ENCODE measurements around the gene ABCA2. TPM values are rescaled to one million over a fixed set of nuclear protein-coding genes. Genes with fewer than 3 reads are reported as not detected.

ABCA2 gene
- total and polyA plus RNA-seq, 2 donors from 2014 or later = 39.2 to 72.1 TPM

GRCh38 chr9:136958473-136958872 is 69.6 kb downstream of the ABCA2 start:
- intact Hi-C loops (cut with DNase I) = loop anchor here (10.0 kb wide), 1 partner anchor 66 kb away; the partner anchor contains the start of gene ABCA2

GRCh38 chr9:136957901-136958300 is 70.1 kb downstream of the ABCA2 start:
- Histone ChIP-seq H3K9me3 (ENCODE audit: control insufficient read depth in 2 of 3, insufficient read depth in 1 of 3, low read length in 3 of 3) (no peaks in the 10 kb centered on the region), H3K4me1 (ENCODE audit: control insufficient read depth in 2 of 3, insufficient read depth in 2 of 3, low read depth in 1 of 3, low read length in 3 of 3) (no peaks in the 10 kb centered on the region), H3K4me3 (ENCODE audit: low read length in 3 of 3) (no peak overlapping the region), H3K27ac (ENCODE audit: low read depth in 2 of 2, low read length in 2 of 2) (no peak overlapping the region), H3K9ac (ENCODE audit: low read length in 3 of 3) (no peak overlapping the region), H3K27me3 (ENCODE audit: control insufficient read depth, insufficient read depth, low read length) (no peaks in the 10 kb centered on the region), H3K36me3 (ENCODE audit: control insufficient read depth in 2 of 3, insufficient read depth in 3 of 3, low read length in 3 of 3) (no peaks in the 10 kb centered on the region)
- no peak for TF ChIP-seq CTCF (IDR thresholded peaks at IDR 0.05; ENCODE audit: borderline replicate concordance, extremely low read depth, insufficient read depth)
- intact Hi-C loops (cut with DNase I) = loop anchor here (10.0 kb wide), 1 partner anchor 67 kb away; the partner anchor contains the start of gene ABCA2
- DNase-seq (no peak), FAIRE-seq (no peak)

More at GRCh38 chr9:136958473-136958872, 69.6 kb downstream of the ABCA2 start:
- no peak overlapping the region for H3K9ac ChIP-seq (ENCODE audit: low read length in 3 of 3)
- H3K4me1 ChIP-seq (ENCODE audit: control insufficient read depth in 2 of 3, insufficient read depth in 2 of 3, low read depth in 1 of 3, low read length in 3 of 3) = no peaks in the 10 kb centered on the region
- no peak for TF ChIP-seq CTCF (IDR thresholded peaks at IDR 0.05; ENCODE audit: borderline replicate concordance, extremely low read depth, insufficient read depth)
- no peak overlapping the region for H3K4me3 ChIP-seq (ENCODE audit: low read length in 3 of 3)
- FAIRE-seq = no peak
- no peak overlapping the region for H3K27ac ChIP-seq (ENCODE audit: low read depth in 2 of 2, low read length in 2 of 2)
- H3K27me3 ChIP-seq (ENCODE audit: control insufficient read depth, insufficient read depth, low read length) = no peaks in the 10 kb centered on the region
- no peaks in the 10 kb centered on the region for H3K36me3 ChIP-seq (ENCODE audit: control insufficient read depth in 2 of 3, insufficient read depth in 3 of 3, low read length in 3 of 3)
- no peak for DNase-seq
- H3K9me3 ChIP-seq (ENCODE audit: control insufficient read depth in 2 of 3, insufficient read depth in 1 of 3, low read length in 3 of 3) = no peaks in the 10 kb centered on the region

- Histone ChIP-seq H3K36me3 (ENCODE audit: control insufficient read depth in 2 of 3, insufficient read depth in 3 of 3, low read length in 3 of 3) (no peaks in the 10 kb centered on the region), H3K27me3 (ENCODE audit: control insufficient read depth, insufficient read depth, low read length) (no peaks in the 10 kb centered on the region), H3K9ac (ENCODE audit: low read length in 3 of 3) (no peak overlapping the region), H3K4me1 (ENCODE audit: control insufficient read depth in 2 of 3, insufficient read depth in 2 of 3, low read depth in 1 of 3, low read length in 3 of 3) (no peaks in the 10 kb centered on the region), H3K4me3 (ENCODE audit: low read length in 3 of 3) (no peak overlapping the region), H3K27ac (ENCODE audit: low read depth in 2 of 2, low read length in 2 of 2) (no peak overlapping the region), H3K9me3 (ENCODE audit: control insufficient read depth in 2 of 3, insufficient read depth in 1 of 3, low read length in 3 of 3) (no peaks in the 10 kb centered on the region)
- no peak for TF ChIP-seq CTCF (IDR thresholded peaks at IDR 0.05; ENCODE audit: borderline replicate concordance, extremely low read depth, insufficient read depth)
- DNase-seq = no peak
- intact Hi-C loops (cut with DNase I) = loop anchor here (10.0 kb wide), 1 partner anchor 67 kb away; the partner anchor contains the start of gene ABCA2
- no peak for FAIRE-seq
Observed at GRCh38 chr9:136957461-136957860, 70.6 kb downstream of the ABCA2 start.

Other genes starting within 250 kb of the ABCA2 start
Only the 30 nearest of the 38 such genes appear.
- 5.3 TPM for gene AJM1, start 185.8 kb downstream of the ABCA2 start, total RNA-seq
- gene AJM1, start 185.8 kb downstream of the ABCA2 start, polyA plus RNA-seq (ENCODE audit: insufficient read depth, low read depth, low replicate concordance) = 2.5 TPM
- 108 TPM for gene PHPT1, start 178.8 kb downstream of the ABCA2 start, total RNA-seq
- 283 TPM for gene PHPT1, start 178.8 kb downstream of the ABCA2 start, polyA plus RNA-seq (ENCODE audit: insufficient read depth, low read depth, low replicate concordance)
- gene MAMDC4, start 175.9 kb downstream of the ABCA2 start, total RNA-seq = 8.1 TPM
- gene MAMDC4, start 175.9 kb downstream of the ABCA2 start, polyA plus RNA-seq (ENCODE audit: insufficient read depth, low read depth, low replicate concordance) = 5.8 TPM
- 316 TPM for gene EDF1, start 161.9 kb downstream of the ABCA2 start, total RNA-seq
- gene EDF1, start 161.9 kb downstream of the ABCA2 start, polyA plus RNA-seq (ENCODE audit: insufficient read depth, low read depth, low replicate concordance) = 888 TPM
- gene TRAF2, start 141.7 kb downstream of the ABCA2 start, total RNA-seq = 16.9 TPM
- 11.4 TPM for gene TRAF2, start 141.7 kb downstream of the ABCA2 start, polyA plus RNA-seq (ENCODE audit: insufficient read depth, low read depth, low replicate concordance)
- gene FBXW5, start 83.5 kb downstream of the ABCA2 start, total RNA-seq = 97.2 TPM
- gene FBXW5, start 83.5 kb downstream of the ABCA2 start, polyA plus RNA-seq (ENCODE audit: insufficient read depth, low read depth, low replicate concordance) = 92.5 TPM
- 1.9 TPM for gene C8G, start 83.0 kb downstream of the ABCA2 start, total RNA-seq
- gene C8G, start 83.0 kb downstream of the ABCA2 start, polyA plus RNA-seq (ENCODE audit: insufficient read depth, low read depth, low replicate concordance) = 2.1 TPM
- gene LCN12, start 76.0 kb downstream of the ABCA2 start, total RNA-seq = 42.9 TPM
- 35.5 TPM for gene LCN12, start 76.0 kb downstream of the ABCA2 start, polyA plus RNA-seq (ENCODE audit: insufficient read depth, low read depth, low replicate concordance)
- gene PTGDS, start 50.7 kb downstream of the ABCA2 start, total RNA-seq = 236 TPM
- gene PTGDS, start 50.7 kb downstream of the ABCA2 start, polyA plus RNA-seq (ENCODE audit: insufficient read depth, low read depth, low replicate concordance) = 709 TPM
- gene LCNL1, start 45.2 kb downstream of the ABCA2 start, total RNA-seq = 1.4 TPM
- gene LCNL1, start 45.2 kb downstream of the ABCA2 start, polyA plus RNA-seq (ENCODE audit: insufficient read depth, low read depth, low replicate concordance) = 0.54 TPM
- 54.2 TPM for gene PAXX, start 35.8 kb downstream of the ABCA2 start, total RNA-seq
- gene PAXX, start 35.8 kb downstream of the ABCA2 start, polyA plus RNA-seq (ENCODE audit: insufficient read depth, low read depth, low replicate concordance) = 80.9 TPM
- 4.0 TPM for gene CLIC3, start 31.7 kb downstream of the ABCA2 start, total RNA-seq
- 2.1 TPM for gene CLIC3, start 31.7 kb downstream of the ABCA2 start, polyA plus RNA-seq (ENCODE audit: insufficient read depth, low read depth, low replicate concordance)
- 0.60 TPM for gene FUT7, start 3.9 kb upstream of the ABCA2 start, total RNA-seq
- not detected for gene FUT7, start 3.9 kb upstream of the ABCA2 start, polyA plus RNA-seq (ENCODE audit: insufficient read depth, low read depth, low replicate concordance)
- 189 TPM for gene NPDC1, start 17.9 kb upstream of the ABCA2 start, total RNA-seq
- 80.2 TPM for gene NPDC1, start 17.9 kb upstream of the ABCA2 start, polyA plus RNA-seq (ENCODE audit: insufficient read depth, low read depth, low replicate concordance)
- gene ENTPD2, start 25.8 kb upstream of the ABCA2 start, total RNA-seq = 9.3 TPM
- gene ENTPD2, start 25.8 kb upstream of the ABCA2 start, polyA plus RNA-seq (ENCODE audit: insufficient read depth, low read depth, low replicate concordance) = 5.5 TPM
- gene SAPCD2, start 42.3 kb upstream of the ABCA2 start, total RNA-seq = 2.3 TPM
- 1.7 TPM for gene SAPCD2, start 42.3 kb upstream of the ABCA2 start, polyA plus RNA-seq (ENCODE audit: insufficient read depth, low read depth, low replicate concordance)
- 12.7 TPM for gene UAP1L1, start 49.3 kb upstream of the ABCA2 start, total RNA-seq
- gene UAP1L1, start 49.3 kb upstream of the ABCA2 start, polyA plus RNA-seq (ENCODE audit: insufficient read depth, low read depth, low replicate concordance) = 14.4 TPM
- gene MAN1B1, start 58.7 kb upstream of the ABCA2 start, total RNA-seq = 63.2 TPM
- gene MAN1B1, start 58.7 kb upstream of the ABCA2 start, polyA plus RNA-seq (ENCODE audit: insufficient read depth, low read depth, low replicate concordance) = 57.3 TPM
- 164 TPM for gene DPP7, start 86.5 kb upstream of the ABCA2 start, total RNA-seq
- 205 TPM for gene DPP7, start 86.5 kb upstream of the ABCA2 start, polyA plus RNA-seq (ENCODE audit: insufficient read depth, low read depth, low replicate concordance)
- 0.47 TPM for gene GRIN1, start 110.9 kb upstream of the ABCA2 start, total RNA-seq
- gene GRIN1, start 110.9 kb upstream of the ABCA2 start, polyA plus RNA-seq (ENCODE audit: insufficient read depth, low read depth, low replicate concordance) = not detected
- gene LRRC26, start 141.8 kb upstream of the ABCA2 start, total RNA-seq = 0.25 TPM
- gene LRRC26, start 141.8 kb upstream of the ABCA2 start, polyA plus RNA-seq (ENCODE audit: insufficient read depth, low read depth, low replicate concordance) = not detected
- gene TMEM210, start 143.8 kb upstream of the ABCA2 start, total RNA-seq = not detected
- gene TMEM210, start 143.8 kb upstream of the ABCA2 start, polyA plus RNA-seq (ENCODE audit: insufficient read depth, low read depth, low replicate concordance) = not detected
- 57.2 TPM for gene ANAPC2, start 160.3 kb upstream of the ABCA2 start, total RNA-seq
- 19.9 TPM for gene ANAPC2, start 160.3 kb upstream of the ABCA2 start, polyA plus RNA-seq (ENCODE audit: insufficient read depth, low read depth, low replicate concordance)
- 52.5 TPM for gene SSNA1, start 160.4 kb upstream of the ABCA2 start, total RNA-seq
- 131 TPM for gene SSNA1, start 160.4 kb upstream of the ABCA2 start, polyA plus RNA-seq (ENCODE audit: insufficient read depth, low read depth, low replicate concordance)
- 49.5 TPM for gene TPRN, start 172.5 kb upstream of the ABCA2 start, total RNA-seq
- gene TPRN, start 172.5 kb upstream of the ABCA2 start, polyA plus RNA-seq (ENCODE audit: insufficient read depth, low read depth, low replicate concordance) = 47.2 TPM
- 36.3 TPM for gene TMEM203, start 177.4 kb upstream of the ABCA2 start, total RNA-seq
- gene TMEM203, start 177.4 kb upstream of the ABCA2 start, polyA plus RNA-seq (ENCODE audit: insufficient read depth, low read depth, low replicate concordance) = 53.5 TPM
- 17.8 TPM for gene NDOR1, start 177.5 kb upstream of the ABCA2 start, total RNA-seq
- 5.9 TPM for gene NDOR1, start 177.5 kb upstream of the ABCA2 start, polyA plus RNA-seq (ENCODE audit: insufficient read depth, low read depth, low replicate concordance)
- 7.0 TPM for gene RNF208, start 194.0 kb upstream of the ABCA2 start, total RNA-seq
- 22.8 TPM for gene RNF208, start 194.0 kb upstream of the ABCA2 start, polyA plus RNA-seq (ENCODE audit: insufficient read depth, low read depth, low replicate concordance)
- gene CYSRT1, start 196.9 kb upstream of the ABCA2 start, total RNA-seq = 0.94 TPM
- gene CYSRT1, start 196.9 kb upstream of the ABCA2 start, polyA plus RNA-seq (ENCODE audit: insufficient read depth, low read depth, low replicate concordance) = 1.3 TPM
- gene RNF224, start 199.3 kb upstream of the ABCA2 start, total RNA-seq = 0.85 TPM
- gene RNF224, start 199.3 kb upstream of the ABCA2 start, polyA plus RNA-seq (ENCODE audit: insufficient read depth, low read depth, low replicate concordance) = 0.80 TPM

Data from kidney (tissue), 14 donors.